Measurements from ENCODE around the gene MEIOB.
A peak's percentile ranks its signal among the peaks of the same experiment; 100 is the strongest.

Gene MEIOB

DNA sequence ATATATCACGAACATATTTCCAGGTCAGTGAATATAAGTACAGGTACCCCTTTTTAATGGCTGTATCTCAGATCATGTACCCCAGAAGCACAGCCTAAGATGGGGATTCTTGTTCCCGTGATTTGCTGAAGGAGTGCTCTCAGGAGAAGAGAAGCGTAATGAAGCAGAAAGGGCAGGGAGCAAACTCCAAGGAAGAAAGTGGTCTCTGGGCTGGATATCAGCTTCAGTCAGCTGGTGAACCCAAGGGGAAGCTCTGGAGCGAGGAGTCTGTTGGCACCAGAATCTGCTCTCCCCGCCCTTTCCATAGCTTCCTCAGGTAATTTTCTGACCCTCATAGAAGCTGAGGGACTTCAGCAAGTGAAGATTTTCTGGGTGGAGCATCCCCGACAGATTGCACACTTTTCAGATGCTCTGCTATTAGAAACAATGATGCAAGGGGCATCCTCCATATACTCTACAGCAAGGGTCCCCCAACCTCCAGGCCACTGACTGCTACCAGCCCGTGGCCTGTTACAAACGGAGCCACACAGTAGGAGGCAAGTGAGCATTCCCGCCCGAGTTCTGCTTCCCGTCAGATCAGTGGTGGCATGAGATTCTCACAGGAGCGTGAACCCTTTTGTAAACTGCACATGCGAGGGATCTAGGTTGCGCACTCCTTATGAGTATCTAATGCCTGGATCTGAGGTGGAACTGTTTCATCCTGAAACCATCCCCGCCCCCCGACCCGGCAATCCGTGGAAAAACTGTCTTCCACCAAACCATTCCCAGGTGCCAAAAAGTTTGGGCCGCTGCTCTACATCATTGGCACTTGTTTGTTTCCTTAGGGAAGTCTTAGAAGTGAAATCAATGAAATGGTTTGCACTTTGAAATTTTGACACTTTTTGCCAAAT lies 40.5 kb downstream of the MEIOB start:
- no peak overlapping the region for H3K27ac ChIP-seq (ENCODE audit: low read depth, low read length)

DNA sequence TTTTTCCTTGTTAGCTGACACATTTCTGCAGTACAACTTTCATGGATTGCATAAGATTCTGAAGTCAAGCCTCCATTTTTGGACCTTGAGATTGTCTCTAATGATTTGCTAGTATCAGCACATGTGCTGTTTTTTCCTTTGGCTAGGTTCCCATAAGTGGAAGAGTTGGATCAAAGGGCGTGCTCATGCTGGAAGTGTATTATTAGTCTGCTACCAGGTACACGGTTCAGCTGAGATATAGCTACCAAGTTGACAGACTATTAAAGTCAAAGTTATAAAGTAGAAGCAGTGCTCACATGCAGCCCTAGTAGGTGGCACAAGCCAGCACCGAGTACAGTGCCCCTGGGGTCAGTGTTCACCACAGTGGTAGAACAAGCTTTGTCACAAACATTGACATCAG lies 41.8 kb downstream of the MEIOB start:
- Histone ChIP-seq H2AFZ (ENCODE audit: low read length, unreplicated experiment) (no peak overlapping the region), H3K4me1 (ENCODE audit: control insufficient read depth, insufficient read depth, low read length, unreplicated experiment) (peaks cover 23% of the 10 kb centered on the region), H3K27ac (ENCODE audit: low read depth, low read length) (no peak overlapping the region), H3K4me3 (ENCODE audit: low read depth, low read length) (peak overlapping the region; percentile 34; the same call in 1 of the 2 replicates), H3K27me3 (ENCODE audit: insufficient read depth, low read length) (no peaks in the 10 kb centered on the region), H3K36me3 (ENCODE audit: insufficient read depth, low read length) (peaks cover 4% of the 10 kb centered on the region; the same call in 1 of the 2 replicates), H3K79me2 (ENCODE audit: control insufficient read depth, insufficient read depth, low read length, unreplicated experiment) (peaks cover 38% of the 10 kb centered on the region)

More for the DNA sequence above, 40.5 kb downstream of the MEIOB start:
- no peak overlapping the region for H2AFZ ChIP-seq (ENCODE audit: low read length, unreplicated experiment)
- H3K4me1 ChIP-seq (ENCODE audit: control insufficient read depth, insufficient read depth, low read length, unreplicated experiment), result peaks cover 17% of the 10 kb centered on the region
- peaks cover 38% of the 10 kb centered on the region for H3K79me2 ChIP-seq (ENCODE audit: control insufficient read depth, insufficient read depth, low read length, unreplicated experiment)
- no peaks in the 10 kb centered on the region for H3K27me3 ChIP-seq (ENCODE audit: insufficient read depth, low read length)
- H3K4me3 ChIP-seq (ENCODE audit: low read depth, low read length), result no peak overlapping the region
- H3K36me3 ChIP-seq (ENCODE audit: insufficient read depth, low read length), result peaks cover 4% of the 10 kb centered on the region; the same call in 1 of the 2 replicates

DNA sequence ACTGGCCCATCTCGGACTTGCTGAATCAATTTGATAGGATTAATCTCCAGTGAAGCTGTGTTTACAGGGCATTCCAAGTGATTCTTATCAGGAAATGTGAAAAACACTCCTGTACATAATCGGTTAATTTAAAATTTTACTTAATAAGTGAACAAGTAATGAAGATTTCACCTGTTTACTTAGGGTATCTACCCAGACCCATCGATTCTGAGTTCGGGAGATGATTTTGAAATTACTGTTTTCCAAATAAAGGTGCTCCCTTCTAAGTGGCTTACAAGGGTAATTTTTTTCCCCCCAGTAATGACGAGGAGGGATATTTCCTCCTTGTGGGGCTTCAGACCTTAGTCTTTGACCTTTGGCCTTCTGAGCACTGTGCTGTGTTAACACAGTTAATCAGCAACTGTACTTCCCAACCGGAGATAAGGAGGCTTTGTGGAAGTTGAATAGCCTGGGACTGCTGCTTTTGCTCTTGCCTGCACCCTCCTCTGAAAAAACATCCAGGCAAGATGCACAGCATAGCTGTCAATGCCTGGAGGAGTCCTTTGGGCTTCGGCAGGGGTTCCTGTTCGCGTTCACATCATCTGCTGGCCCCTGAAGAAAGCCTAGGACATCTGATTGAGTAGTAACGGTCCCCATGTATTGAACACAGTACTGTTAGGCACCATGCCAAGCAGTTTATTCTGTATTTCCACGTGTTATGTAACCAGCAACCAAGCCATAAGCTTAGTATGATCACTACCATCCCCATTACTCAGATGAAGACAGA lies 43.1 kb downstream of the MEIOB start:
- H3K36me3 ChIP-seq (ENCODE audit: insufficient read depth, low read length), result peaks cover 4% of the 10 kb centered on the region; the same call in 1 of the 2 replicates
- no peak overlapping the region for H3K27ac ChIP-seq (ENCODE audit: low read depth, low read length)
- peaks cover 23% of the 10 kb centered on the region for H3K4me1 ChIP-seq (ENCODE audit: control insufficient read depth, insufficient read depth, low read length, unreplicated experiment)
- peaks cover 38% of the 10 kb centered on the region for H3K79me2 ChIP-seq (ENCODE audit: control insufficient read depth, insufficient read depth, low read length, unreplicated experiment)
- H3K27me3 ChIP-seq (ENCODE audit: insufficient read depth, low read length), result no peaks in the 10 kb centered on the region
- peak overlapping the region; percentile 86 for H3K4me3 ChIP-seq (ENCODE audit: low read depth, low read length)
- H2AFZ ChIP-seq (ENCODE audit: low read length, unreplicated experiment), result no peak overlapping the region

DNA sequence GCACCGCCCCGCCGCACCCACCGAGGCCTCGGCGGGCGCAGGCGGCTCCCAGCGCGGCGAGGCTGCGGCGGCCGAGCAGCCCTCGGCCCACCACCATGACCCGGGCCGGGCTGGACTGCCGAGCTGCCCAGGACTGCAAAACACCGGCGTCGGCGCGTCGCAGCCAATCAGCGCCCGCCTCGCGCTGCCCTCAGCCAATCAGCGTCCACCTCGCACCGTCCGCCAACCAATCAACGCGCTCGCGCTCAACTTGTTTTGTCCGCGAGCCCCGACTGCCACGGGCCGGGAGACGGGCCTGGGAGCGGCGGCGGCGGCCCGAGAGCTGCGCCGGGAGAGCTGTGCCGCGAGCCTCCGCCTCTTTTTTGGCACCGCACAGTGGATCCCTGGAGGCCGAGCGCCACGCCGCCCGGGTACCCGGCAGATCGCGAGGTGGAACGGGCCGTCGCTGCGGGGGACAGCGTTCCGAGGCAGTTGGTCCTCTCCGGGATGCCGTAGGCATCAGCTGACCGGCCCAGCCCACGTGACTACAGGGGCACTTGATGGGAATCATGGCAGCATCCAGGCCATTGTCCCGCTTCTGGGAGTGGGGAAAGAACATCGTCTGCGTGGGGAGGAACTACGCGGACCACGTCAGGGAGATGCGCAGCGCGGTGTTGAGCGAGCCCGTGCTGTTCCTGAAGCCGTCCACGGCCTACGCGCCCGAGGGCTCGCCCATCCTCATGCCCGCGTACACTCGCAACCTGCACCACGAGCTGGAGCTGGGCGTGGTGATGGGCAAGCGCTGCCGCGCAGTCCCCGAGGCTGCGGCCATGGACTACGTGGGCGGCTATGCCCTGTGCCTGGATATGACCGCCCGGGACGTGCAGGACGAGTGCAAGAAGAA lies 45.0 kb downstream of the MEIOB start, which contains the start of the genes FAHD1 and HAGH:
Gene FAHD1, plus strand, starts transcription at position 516 of the 883 bp plus-strand sequence. Its CDS starts 33 bp downstream, at position 549.
Gene HAGH, minus strand, starts transcription at position 135 of the 883 bp plus-strand sequence. Its CDS starts 38 bp downstream, at position 97.
- H2AFZ ChIP-seq (ENCODE audit: low read length, unreplicated experiment), result peak within 1 kb of the TSS; percentile 84
- no peaks in the 10 kb centered on the region for H3K27me3 ChIP-seq (ENCODE audit: insufficient read depth, low read length)
- peak within 1 kb of the TSS; percentile 63 for H3K27ac ChIP-seq (ENCODE audit: low read depth, low read length)
- H3K36me3 ChIP-seq (ENCODE audit: insufficient read depth, low read length), result peaks cover 4% of the 10 kb centered on the region; the same call in 1 of the 2 replicates
- H3K4me3 ChIP-seq (ENCODE audit: low read depth, low read length), result peak within 1 kb of the TSS; percentile 86
- H3K79me2 ChIP-seq (ENCODE audit: control insufficient read depth, insufficient read depth, low read length, unreplicated experiment), result peaks cover 38% of the 10 kb centered on the region
- H3K4me1 ChIP-seq (ENCODE audit: control insufficient read depth, insufficient read depth, low read length, unreplicated experiment), result peaks cover 23% of the 10 kb centered on the region

- Histone ChIP-seq H2AFZ (ENCODE audit: low read length, unreplicated experiment) (peak overlapping the region; percentile 84), H3K36me3 (ENCODE audit: insufficient read depth, low read length) (peaks cover 4% of the 10 kb centered on the region; the same call in 1 of the 2 replicates), H3K27ac (ENCODE audit: low read depth, low read length) (no peak overlapping the region), H3K79me2 (ENCODE audit: control insufficient read depth, insufficient read depth, low read length, unreplicated experiment) (peaks cover 36% of the 10 kb centered on the region), H3K4me1 (ENCODE audit: control insufficient read depth, insufficient read depth, low read length, unreplicated experiment) (peaks cover 23% of the 10 kb centered on the region), H3K27me3 (ENCODE audit: insufficient read depth, low read length) (no peaks in the 10 kb centered on the region), H3K4me3 (ENCODE audit: low read depth, low read length) (peak overlapping the region; percentile 86)
Observed at GRCh38 chr16:1825864-1826690, 45.9 kb downstream of the MEIOB start.

GRCh38 chr16:1825381-1825863 lies 46.5 kb downstream of the MEIOB start:
- Histone ChIP-seq H3K4me3 (ENCODE audit: low read depth, low read length) (peak overlapping the region; percentile 86), H3K27ac (ENCODE audit: low read depth, low read length) (no peak overlapping the region), H3K36me3 (ENCODE audit: insufficient read depth, low read length) (peaks cover 4% of the 10 kb centered on the region; the same call in 1 of the 2 replicates), H3K79me2 (ENCODE audit: control insufficient read depth, insufficient read depth, low read length, unreplicated experiment) (peaks cover 30% of the 10 kb centered on the region), H3K27me3 (ENCODE audit: insufficient read depth, low read length) (no peaks in the 10 kb centered on the region), H3K4me1 (ENCODE audit: control insufficient read depth, insufficient read depth, low read length, unreplicated experiment) (peaks cover 22% of the 10 kb centered on the region), H2AFZ (ENCODE audit: low read length, unreplicated experiment) (no peak overlapping the region)

DNA sequence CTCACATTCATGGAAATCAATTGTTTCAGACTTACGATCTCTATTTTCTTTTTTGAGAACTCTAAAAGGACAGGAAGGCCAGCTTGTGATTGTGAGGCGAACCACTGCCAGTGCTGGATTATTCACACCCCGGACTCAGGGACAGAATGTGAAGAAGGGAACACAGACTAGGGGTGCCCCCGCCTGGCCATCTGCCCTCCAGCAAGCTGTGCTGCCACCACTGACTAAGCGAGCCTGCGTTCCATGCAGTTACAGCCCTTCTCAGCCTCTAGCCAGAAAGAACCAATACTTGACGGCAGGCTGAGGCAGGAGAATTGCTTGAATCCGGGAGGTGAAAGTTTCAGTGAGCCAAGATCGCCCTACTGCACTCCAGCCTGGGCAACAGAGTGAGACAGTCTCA lies 48.1 kb downstream of the MEIOB start:
- H3K79me2 ChIP-seq (ENCODE audit: control insufficient read depth, insufficient read depth, low read length, unreplicated experiment), result peaks cover 15% of the 10 kb centered on the region

GRCh38 chr16:1822801-1823200 lies 49.2 kb downstream of the MEIOB start:
- Histone ChIP-seq H3K27me3 (ENCODE audit: insufficient read depth, low read length) (no peaks in the 10 kb centered on the region), H3K4me1 (ENCODE audit: control insufficient read depth, insufficient read depth, low read length, unreplicated experiment) (peaks cover 6% of the 10 kb centered on the region), H3K79me2 (ENCODE audit: control insufficient read depth, insufficient read depth, low read length, unreplicated experiment) (peaks cover 7% of the 10 kb centered on the region), H2AFZ (ENCODE audit: low read length, unreplicated experiment) (no peak overlapping the region), H3K36me3 (ENCODE audit: insufficient read depth, low read length) (no peaks in the 10 kb centered on the region), H3K4me3 (ENCODE audit: low read depth, low read length) (no peak overlapping the region), H3K27ac (ENCODE audit: low read depth, low read length) (no peak overlapping the region)

More for the DNA sequence above, 48.1 kb downstream of the MEIOB start:
- Histone ChIP-seq H3K4me1 (ENCODE audit: control insufficient read depth, insufficient read depth, low read length, unreplicated experiment) (peaks cover 10% of the 10 kb centered on the region), H3K4me3 (ENCODE audit: low read depth, low read length) (no peak overlapping the region), H2AFZ (ENCODE audit: low read length, unreplicated experiment) (no peak overlapping the region), H3K36me3 (ENCODE audit: insufficient read depth, low read length) (no peaks in the 10 kb centered on the region), H3K27ac (ENCODE audit: low read depth, low read length) (no peak overlapping the region), H3K27me3 (ENCODE audit: insufficient read depth, low read length) (no peaks in the 10 kb centered on the region)

- Histone ChIP-seq H3K36me3 (ENCODE audit: insufficient read depth, low read length) (no peaks in the 10 kb centered on the region), H3K27ac (ENCODE audit: low read depth, low read length) (no peak overlapping the region), H3K27me3 (ENCODE audit: insufficient read depth, low read length) (no peaks in the 10 kb centered on the region), H3K4me3 (ENCODE audit: low read depth, low read length) (no peak overlapping the region), H3K4me1 (ENCODE audit: control insufficient read depth, insufficient read depth, low read length, unreplicated experiment) (peaks cover 6% of the 10 kb centered on the region), H3K79me2 (ENCODE audit: control insufficient read depth, insufficient read depth, low read length, unreplicated experiment) (no peaks in the 10 kb centered on the region), H2AFZ (ENCODE audit: low read length, unreplicated experiment) (no peak overlapping the region)
Observed at GRCh38 chr16:1821861-1822611, 49.9 kb downstream of the MEIOB start.

Measured in ACC112 (cell line).